COR-L47 (cell line): ENCODE measurements around the gene ANO7.

Experiments used
- DNase-seq: peaks from one replicate; lab custom pipeline; 2025; lab: John Stamatoyannopoulos, UW

Gene ANO7

GRCh38 chr2:241208058-241208457 lies 19.6 kb downstream of the ANO7 start:
- no peak for DNase-seq

GRCh38 chr2:241209271-241209670 lies 20.8 kb downstream of the ANO7 start:
- DNase-seq = no peak

- no peak for DNase-seq
Measured at GRCh38 chr2:241211276-241211675, 22.8 kb downstream of the ANO7 start.

GRCh38 chr2:241213041-241213440 lies 24.6 kb downstream of the ANO7 start:
- no peak for DNase-seq

GRCh38 chr2:241213567-241213966 lies 25.1 kb downstream of the ANO7 start:
- DNase-seq = no peak

GRCh38 chr2:241214209-241214608 lies 25.7 kb downstream of the ANO7 start:
- no peak for DNase-seq

- no peak for DNase-seq
Measured at GRCh38 chr2:241214766-241215165, 26.3 kb downstream of the ANO7 start.

- DNase-seq = no peak
Measured at GRCh38 chr2:241215421-241215820, 26.9 kb downstream of the ANO7 start.

- no peak for DNase-seq
Measured at GRCh38 chr2:241216211-241216761, 27.8 kb downstream of the ANO7 start.

- no peak for DNase-seq
Measured at GRCh38 chr2:241217320-241218031, 29.0 kb downstream of the ANO7 start.

- no peak for DNase-seq
Measured at GRCh38 chr2:241218131-241219029, 29.9 kb downstream of the ANO7 start.

- DNase-seq = no peak
Measured at GRCh38 chr2:241219030-241219382, 30.5 kb downstream of the ANO7 start.

GRCh38 chr2:241219856-241220356 lies 31.4 kb downstream of the ANO7 start:
- DNase-seq = no peak

- DNase-seq = no peak
Measured at GRCh38 chr2:241223211-241224017, 34.9 kb downstream of the ANO7 start.

GRCh38 chr2:241224018-241224850 lies 35.8 kb downstream of the ANO7 start:
- no peak for DNase-seq

GRCh38 chr2:241224851-241225438 lies 36.5 kb downstream of the ANO7 start:
- no peak for DNase-seq

GRCh38 chr2:241225545-241225944 lies 37.1 kb downstream of the ANO7 start:
- DNase-seq = no peak

- DNase-seq = no peak
Measured at GRCh38 chr2:241225983-241226382, 37.5 kb downstream of the ANO7 start.

GRCh38 chr2:241226723-241227572 lies 38.5 kb downstream of the ANO7 start:
- DNase-seq = no peak

- no peak for DNase-seq
Measured at GRCh38 chr2:241227594-241227993, 39.1 kb downstream of the ANO7 start.
